ENCODE results near the gene LAMA2. TPM values are rescaled to one million over a fixed set of nuclear protein-coding genes. Genes with fewer than 3 reads are reported as not detected.

LAMA2 gene
- total RNA-seq, 1 experiment from 2014 or later, result 4.2 TPM

DNA sequence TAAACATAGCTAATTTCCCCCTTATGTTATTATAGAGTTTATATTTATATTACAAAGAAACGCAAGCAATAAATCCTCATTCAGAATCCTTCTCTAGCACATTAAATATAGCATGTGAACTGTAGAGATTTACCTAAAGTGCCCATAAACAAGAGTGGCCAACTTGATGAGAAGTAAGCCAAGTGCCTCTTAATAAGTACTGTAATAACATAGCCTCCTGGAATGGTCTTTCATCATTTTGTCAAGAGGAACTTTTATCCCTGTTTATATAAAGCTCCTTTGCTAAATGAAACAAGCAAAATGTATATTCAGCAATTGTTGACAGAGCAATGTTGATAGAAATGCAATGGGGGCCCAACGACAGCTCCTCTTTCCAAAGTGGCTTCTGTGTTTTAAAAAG, 632.1 kb downstream of the LAMA2 start:
- Histone ChIP-seq H3K9me3 (ENCODE audit: control insufficient read depth, low read depth, low read length) (no peaks in the 10 kb centered on the region), H3K14ac (ENCODE audit: insufficient read depth, low read length) (no peak overlapping the region), H3K9ac (ENCODE audit: extremely low read depth, insufficient read length, low read length) (no peak overlapping the region), H2BK5ac (ENCODE audit: insufficient read length, low read length) (no peak overlapping the region), H3K23ac (ENCODE audit: insufficient read length, low read depth, low read length) (no peak overlapping the region), H2BK12ac (ENCODE audit: insufficient read length, low read depth, low read length) (no peak overlapping the region), H4K5ac (ENCODE audit: insufficient read length, low read depth, low read length) (no peak overlapping the region), H2BK15ac (ENCODE audit: low read depth, low read length) (no peak overlapping the region), H2AFZ (ENCODE audit: low read length) (no peak overlapping the region), H4K8ac (replicated peaks; ENCODE audit: insufficient read length, low read depth, low read length) (no peak overlapping the region), H2BK20ac (ENCODE audit: low read depth, low read length, poor library complexity, severe bottlenecking) (no peak overlapping the region), H4K91ac (ENCODE audit: insufficient read length, low read depth, low read length) (no peak overlapping the region), H2BK120ac (ENCODE audit: low read depth, low read length, poor library complexity, severe bottlenecking) (no peak overlapping the region), H3K27me3 (ENCODE audit: insufficient read depth, low read length) (no peaks in the 10 kb centered on the region), H3K79me1 (ENCODE audit: insufficient read depth, low read depth, low read length, poor library complexity, severe bottlenecking) (no peaks in the 10 kb centered on the region), H3K56ac (ENCODE audit: insufficient read length, low read depth, low read length) (no peak overlapping the region), H3K27ac (ENCODE audit: insufficient read length, low read depth, low read length) (no peak overlapping the region), H4K20me1 (ENCODE audit: control insufficient read depth, insufficient read depth, insufficient read length) (no peaks in the 10 kb centered on the region), H3K23me2 (ENCODE audit: insufficient read length, low read depth, low read length, poor library complexity, severe bottlenecking) (no peaks in the 10 kb centered on the region), H3K4me1 (ENCODE audit: insufficient read depth, low read length) (no peaks in the 10 kb centered on the region), H3T11ph (ENCODE audit: low read length) (no peak overlapping the region), H3K4me2 (ENCODE audit: insufficient read depth, insufficient read length, low read length) (no peak overlapping the region), H2AK5ac (ENCODE audit: insufficient read length, low read length) (no peak overlapping the region), H3K4ac (ENCODE audit: low read depth, low read length) (no peak overlapping the region), H3K79me2 (ENCODE audit: insufficient read depth, low read length) (no peaks in the 10 kb centered on the region), H3K18ac (ENCODE audit: insufficient read length, low read depth, low read length) (no peak overlapping the region)
- DNase-seq, result no peak
- no peak overlapping the region for H3K27ac Mint-ChIP-seq
- H3K9me3 Mint-ChIP-seq, result no peaks in the 10 kb centered on the region
- H3K4me1 Mint-ChIP-seq, result peaks cover 0 to 3% of the 10 kb centered on the region in 2 experiments; a peak in 1 of 4 replicates
- no peak overlapping the region for H3K4me3 Mint-ChIP-seq
- no peaks in the 10 kb centered on the region for H3K36me3 Mint-ChIP-seq (ENCODE audit: insufficient read depth in 1 of 3, low read depth in 3 of 3)
- TF ChIP-seq, protein P1, sequence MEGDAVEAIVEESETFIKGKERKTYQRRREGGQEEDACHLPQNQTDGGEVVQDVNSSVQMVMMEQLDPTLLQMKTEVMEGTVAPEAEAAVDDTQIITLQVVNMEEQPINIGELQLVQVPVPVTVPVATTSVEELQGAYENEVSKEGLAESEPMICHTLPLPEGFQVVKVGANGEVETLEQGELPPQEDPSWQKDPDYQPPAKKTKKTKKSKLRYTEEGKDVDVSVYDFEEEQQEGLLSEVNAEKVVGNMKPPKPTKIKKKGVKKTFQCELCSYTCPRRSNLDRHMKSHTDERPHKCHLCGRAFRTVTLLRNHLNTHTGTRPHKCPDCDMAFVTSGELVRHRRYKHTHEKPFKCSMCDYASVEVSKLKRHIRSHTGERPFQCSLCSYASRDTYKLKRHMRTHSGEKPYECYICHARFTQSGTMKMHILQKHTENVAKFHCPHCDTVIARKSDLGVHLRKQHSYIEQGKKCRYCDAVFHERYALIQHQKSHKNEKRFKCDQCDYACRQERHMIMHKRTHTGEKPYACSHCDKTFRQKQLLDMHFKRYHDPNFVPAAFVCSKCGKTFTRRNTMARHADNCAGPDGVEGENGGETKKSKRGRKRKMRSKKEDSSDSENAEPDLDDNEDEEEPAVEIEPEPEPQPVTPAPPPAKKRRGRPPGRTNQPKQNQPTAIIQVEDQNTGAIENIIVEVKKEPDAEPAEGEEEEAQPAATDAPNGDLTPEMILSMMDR (conservative IDR thresholded peaks at IDR 0.05), result no peak
- no peaks in the 10 kb centered on the region for H3K27me3 Mint-ChIP-seq (ENCODE audit: low read depth)
- WGBS (ENCODE audit: extremely low coverage, insufficient read length, low lambda C conversion rate), result no CpG with 5 or more reads among the region's 2 CpGs
